Measurements from ENCODE around the gene UBALD1. TPM values are rescaled to one million over a fixed set of nuclear protein-coding genes. Genes with fewer than 3 reads are reported as not detected.

Gene UBALD1
- total and polyA plus RNA-seq, 7 donors = 13.6 to 47.5 (median 32.9) TPM

GRCh38 chr16:4594433-4595410 lies 20.0 kb downstream of the UBALD1 start:
- H3K27me3 ChIP-seq (ENCODE audit: insufficient read depth in 3 of 3, low read length in 2 of 3) = peaks cover 0 to 17% (median 5%) of the 10 kb centered on the region in 3 donors
- no peaks in the 10 kb centered on the region for H3K4me1 ChIP-seq
- H3K9me3 ChIP-seq = no peaks in the 10 kb centered on the region
- ATAC-seq (no peak), DNase-seq (no peak)
- H3K36me3 ChIP-seq (ENCODE audit: insufficient read depth in 1 of 2, low read depth in 1 of 2) = no peaks in the 10 kb centered on the region
- 83 to 87% (median 85%) methylated on average over 38 of the region's 38 CpGs for WGBS, 3 donors
- H3K27ac ChIP-seq = no peak overlapping the region
- intact Hi-C loops (cut with DNase I) = no loop called here
- no peak for TF ChIP-seq CTCF (IDR thresholded peaks at IDR 0.05)
- no peak overlapping the region for H3K4me3 ChIP-seq

DNA sequence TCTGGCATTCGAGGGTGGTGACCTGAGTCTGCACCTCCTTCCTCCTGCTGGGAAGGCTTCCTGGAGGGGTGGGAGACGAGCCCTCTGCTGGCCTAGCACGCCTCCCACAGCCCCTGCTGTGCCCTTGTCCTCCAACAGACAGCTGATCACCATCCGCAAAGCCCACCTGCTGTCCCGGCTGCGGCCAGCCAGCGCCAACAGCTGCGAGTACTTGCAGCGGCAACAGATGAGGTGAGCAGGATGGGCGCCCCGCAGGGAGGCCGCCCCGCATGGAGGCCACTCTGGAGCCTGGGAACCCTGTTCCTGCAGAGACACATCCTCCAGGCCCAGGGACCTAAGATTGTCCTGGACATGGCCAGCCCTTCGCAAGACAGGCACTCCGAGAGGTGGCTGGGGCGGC lies 21.6 kb downstream of the UBALD1 start:
- H3K9me3 ChIP-seq = no peaks in the 10 kb centered on the region
- intact Hi-C loops (cut with DNase I) = no loop called here
- H3K4me3 ChIP-seq = no peak overlapping the region
- no peak for ATAC-seq
- TF ChIP-seq CTCF (IDR thresholded peaks at IDR 0.05) = no peak
- 41 to 45% (median 44%) methylated on average over 16 of the region's 16 CpGs for WGBS, 3 donors
- no peak overlapping the region for H3K27ac ChIP-seq
- DNase-seq = no peak
- peaks cover 0 to 7% (median 0%) of the 10 kb centered on the region in 3 donors for H3K27me3 ChIP-seq (ENCODE audit: insufficient read depth in 3 of 3, low read length in 2 of 3)
- no peaks in the 10 kb centered on the region for H3K4me1 ChIP-seq
- H3K36me3 ChIP-seq (ENCODE audit: insufficient read depth in 1 of 2, low read depth in 1 of 2) = no peaks in the 10 kb centered on the region

DNA sequence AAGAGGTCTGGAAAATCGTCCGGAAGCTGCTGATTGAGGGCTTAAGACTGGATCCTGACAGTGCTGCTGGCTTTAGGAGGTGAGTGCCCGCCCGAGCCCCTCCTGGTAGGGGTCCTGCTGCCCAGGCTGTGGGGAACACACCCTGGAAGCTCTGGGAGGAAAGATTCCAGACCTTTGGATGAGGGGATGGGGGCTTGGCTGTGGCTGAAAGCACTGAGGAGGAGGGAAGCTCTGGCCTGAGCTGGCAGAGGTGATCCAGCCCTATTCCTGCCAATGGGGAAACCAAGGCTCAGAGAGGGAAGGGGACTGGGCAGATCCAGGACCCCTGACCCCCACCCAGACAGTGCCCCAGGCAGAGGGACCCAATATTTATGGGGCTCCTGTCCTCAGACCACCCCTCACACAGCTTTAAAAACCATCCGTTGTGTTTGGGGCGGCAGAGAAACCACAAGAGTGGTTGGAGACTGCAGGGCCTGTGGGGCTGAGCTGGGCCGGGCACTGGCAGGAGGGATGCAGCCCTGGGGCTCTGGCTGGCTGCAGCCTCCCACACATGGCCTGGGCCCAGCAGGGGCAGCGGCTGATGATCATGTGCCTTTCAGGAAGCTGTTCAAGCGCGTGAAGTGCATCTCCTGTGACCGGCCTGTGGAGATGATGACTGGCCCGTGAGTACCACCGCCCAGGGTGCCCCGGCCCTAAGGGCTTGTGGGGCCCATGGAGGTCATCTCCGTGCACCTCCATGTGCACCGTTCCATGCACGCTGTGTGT lies 22.8 kb downstream of the UBALD1 start:
- WGBS, 3 donors = 88 to 91% (median 89%) methylated on average over 17 of the region's 17 CpGs
- Histone ChIP-seq H3K27me3 (ENCODE audit: insufficient read depth in 3 of 3, low read length in 2 of 3) (peaks cover 0 to 6% (median 0%) of the 10 kb centered on the region in 3 donors), H3K9me3 (no peaks in the 10 kb centered on the region), H3K27ac (no peak overlapping the region), H3K4me3 (no peak overlapping the region), H3K36me3 (ENCODE audit: insufficient read depth in 1 of 2, low read depth in 1 of 2) (no peaks in the 10 kb centered on the region), H3K4me1 (no peaks in the 10 kb centered on the region)
- DNase-seq = no peak
- ATAC-seq = peak in 1 of 4 donors; percentile 22
- intact Hi-C loops (cut with DNase I) = no loop called here
- no peak for TF ChIP-seq CTCF (IDR thresholded peaks at IDR 0.05)

GRCh38 chr16:4591191-4591590 lies 23.5 kb downstream of the UBALD1 start:
- Histone ChIP-seq H3K9me3 (no peaks in the 10 kb centered on the region), H3K27me3 (ENCODE audit: insufficient read depth in 3 of 3, low read length in 2 of 3) (peaks cover 0 to 3% (median 0%) of the 10 kb centered on the region in 3 donors), H3K4me3 (no peak overlapping the region), H3K27ac (no peak overlapping the region), H3K4me1 (no peaks in the 10 kb centered on the region), H3K36me3 (ENCODE audit: insufficient read depth in 1 of 2, low read depth in 1 of 2) (no peaks in the 10 kb centered on the region)
- ATAC-seq (no peak), DNase-seq (no peak)
- intact Hi-C loops (cut with DNase I) = no loop called here
- WGBS, 3 donors = 73 to 82% (median 77%) methylated on average over 6 of the region's 6 CpGs
- TF ChIP-seq CTCF (IDR thresholded peaks at IDR 0.05) = no peak
